GM23338 (cell line): ENCODE results near the gene MBD2. TPM values are rescaled to one million over a fixed set of nuclear protein-coding genes. Genes with fewer than 3 reads are reported as not detected.

Experiments
- ATAC-seq: fragments of 200-7000 bp; cut with Tn5 transposase; 3 replicates; pipeline ENCODE4 v1.9.1; 2020
- DNase-seq: peaks from one replicate; pipeline ENCODE4 v3.0.0-alpha.2; 2015; ENCODE audit warnings: low spot score
- H2AFZ ChIP-seq: fragments of 200-600 bp; sonication (generic); 2 replicates; pipeline ENCODE4 v1.8.0; 2016; ENCODE audit warnings: antibody characterized with exemption, mild to moderate bottlenecking, moderate library complexity
- H3F3A ChIP-seq: fragments of 200-600 bp; sonication (generic); replicated peaks from 2 replicates; pipeline ENCODE4 v1.8.0; 2017; ENCODE audit warnings: antibody characterized with exemption, mixed run types, low read depth
- H3K27ac ChIP-seq: fragments of 200-600 bp; sonication (generic); 2 replicates; pipeline ENCODE4 v1.6.1; 2016; ENCODE audit warnings: low read depth
- H3K27me3 ChIP-seq: fragments of 200-600 bp; sonication (generic); 2 replicates; pipeline ENCODE4 v1.8.0; 2016; ENCODE audit warnings: mild to moderate bottlenecking, mixed run types, moderate library complexity; ENCODE audit not compliant: insufficient read depth
- H3K36me3 ChIP-seq: fragments of 200-600 bp; sonication (generic); 2 replicates; pipeline ENCODE4 v1.8.0; 2016; ENCODE audit warnings: mild to moderate bottlenecking; ENCODE audit not compliant: insufficient read depth
- H3K4me1 ChIP-seq: fragments of 200-600 bp; sonication (generic); 2 replicates; pipeline ENCODE4 v1.8.0; 2016; ENCODE audit warnings: mild to moderate bottlenecking, moderate library complexity; ENCODE audit not compliant: insufficient read depth
- H3K4me2 ChIP-seq: fragments of 200-600 bp; sonication (generic); 2 replicates; pipeline ENCODE4 v1.7.1; 2017; ENCODE audit warnings: mixed run types
- H3K4me3 ChIP-seq: fragments of 200-600 bp; sonication (generic); 2 replicates; pipeline ENCODE4 v1.6.1; 2016; ENCODE audit warnings: mixed run types
- H3K79me2 ChIP-seq: fragments of 200-600 bp; sonication (generic); replicated peaks from 2 replicates; pipeline ENCODE4 v1.8.0; 2017; ENCODE audit warnings: mild to moderate bottlenecking; ENCODE audit not compliant: insufficient read depth
- H3K9me2 ChIP-seq: fragments of 200-600 bp; sonication (generic); 2 replicates; pipeline ENCODE4 v1.8.0; 2017; ENCODE audit not compliant: insufficient read depth
- H4K20me1 ChIP-seq: fragments of 200-600 bp; sonication (generic); replicated peaks from 2 replicates; pipeline ENCODE4 v1.8.0; 2017; ENCODE audit warnings: mild to moderate bottlenecking; ENCODE audit not compliant: insufficient read depth
- H3K27ac Mint-ChIP-seq: 2 replicates; pipeline ENCODE4 v1.8.0; 2020; ENCODE audit warnings: inconsistent platforms, mild to moderate bottlenecking, moderate library complexity, mixed read lengths
- H3K27me3 Mint-ChIP-seq: 3 replicates; pipeline ENCODE4 v1.8.0; 2022; ENCODE audit warnings: low read depth, mild to moderate bottlenecking, moderate library complexity, mixed read lengths, inconsistent platforms; ENCODE audit not compliant: insufficient read depth, poor library complexity
- H3K36me3 Mint-ChIP-seq: 3 replicates; pipeline ENCODE4 v1.8.0; 2021; ENCODE audit warnings: low read depth, mild to moderate bottlenecking, inconsistent platforms, moderate library complexity, mixed read lengths
- H3K4me1 Mint-ChIP-seq: 3 replicates; pipeline ENCODE4 v1.8.0; 2020; ENCODE audit warnings: mild to moderate bottlenecking, inconsistent platforms, mixed read lengths
- H3K4me3 Mint-ChIP-seq: 3 replicates; pipeline ENCODE4 v1.8.0; 2021; ENCODE audit warnings: moderate library complexity, mild to moderate bottlenecking, inconsistent platforms, mixed read lengths
- H3K9me3 Mint-ChIP-seq: 3 replicates; pipeline ENCODE4 v1.8.0; 2020; ENCODE audit warnings: moderate library complexity, mild to moderate bottlenecking, inconsistent platforms, mixed read lengths
- NANOG ChIP-seq: IDR thresholded peaks from 2 replicates; pipeline ENCODE4 v1.6.1; 2016; ENCODE audit warnings: antibody characterized with exemption, borderline replicate concordance
- ZNF114 ChIP-seq: fragments of 250-450 bp; sonication (Bioruptor Pico); IDR thresholded peaks from 2 replicates; pipeline ENCODE4 v1.5.0; 2020; ENCODE audit warnings: mild to moderate bottlenecking, moderate library complexity
- ZNF331 ChIP-seq: fragments of 250-450 bp; sonication (Bioruptor Pico); IDR thresholded peaks from 2 replicates; pipeline ENCODE4 v1.5.0; 2020; ENCODE audit warnings: low read depth, mild to moderate bottlenecking, moderate library complexity
- polyA plus RNA-seq: library from polyadenylated mRNA; unstranded; fragments of >200 nt; fragmentation: Nextera tagmentation; extraction: Ambion mirVana; gene quantifications from 2 replicates; pipeline ENCODE4 v1.2.1, GENCODE V29; 2016
- total RNA-seq: library from RNA; depleted of rRNA; stranded (reverse); fragments of >200 nt; shearing (Covaris generic); gene quantifications from 2 replicates; pipeline ENCODE4 v1.2.3, GENCODE V29; 2014
- TF ChIP-seq, protein P1 (sequence below), 2 experiments: fragments of 200-600 bp in 1 of 2; sonication (generic) in 1 of 2; conservative IDR thresholded peaks; 2 replicates each; pipeline versions ENCODE4 v1.5.1 to v1.6.1; 2016 to 2017; ENCODE audit warnings: antibody characterized with exemption in 2 of 2, low read depth in 2 of 2, mild to moderate bottlenecking in 2 of 2, moderate library complexity in 1 of 2
- TF ChIP-seq, protein P2 (sequence below): IDR thresholded peaks from one replicate; pipeline ENCODE4 v1.6.1; 2018; ENCODE audit warnings: antibody characterized with exemption; ENCODE audit not compliant: unreplicated experiment

MBD2 gene
- total and polyA plus RNA-seq, 2 experiments from 2014 or later, result 11.2 to 39.2 TPM

DNA sequence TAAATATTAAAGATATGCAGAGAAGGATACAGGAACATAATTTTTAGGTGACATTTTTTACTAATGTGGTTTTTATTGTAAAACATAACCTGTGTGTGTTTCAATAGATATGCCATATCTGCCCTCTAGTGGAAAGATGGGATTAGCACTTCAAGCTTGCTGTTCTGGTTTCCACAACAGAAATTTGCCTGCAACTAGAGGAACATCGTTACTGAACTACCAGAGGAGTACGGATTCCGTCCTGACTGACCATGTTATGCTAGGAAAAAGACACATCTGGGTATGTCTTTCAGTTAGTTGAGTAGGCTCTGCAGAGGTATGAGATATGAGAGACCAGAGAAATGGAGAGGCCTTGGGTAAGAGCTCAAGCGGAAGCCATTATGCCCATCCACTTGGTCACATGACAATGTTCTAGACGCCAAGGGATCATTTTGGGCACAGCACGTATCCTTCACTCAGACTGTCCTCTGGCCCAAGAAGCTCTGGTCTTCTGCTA lies 104.9 kb downstream of the MBD2 start (continued):
- TF ChIP-seq, protein P1, sequence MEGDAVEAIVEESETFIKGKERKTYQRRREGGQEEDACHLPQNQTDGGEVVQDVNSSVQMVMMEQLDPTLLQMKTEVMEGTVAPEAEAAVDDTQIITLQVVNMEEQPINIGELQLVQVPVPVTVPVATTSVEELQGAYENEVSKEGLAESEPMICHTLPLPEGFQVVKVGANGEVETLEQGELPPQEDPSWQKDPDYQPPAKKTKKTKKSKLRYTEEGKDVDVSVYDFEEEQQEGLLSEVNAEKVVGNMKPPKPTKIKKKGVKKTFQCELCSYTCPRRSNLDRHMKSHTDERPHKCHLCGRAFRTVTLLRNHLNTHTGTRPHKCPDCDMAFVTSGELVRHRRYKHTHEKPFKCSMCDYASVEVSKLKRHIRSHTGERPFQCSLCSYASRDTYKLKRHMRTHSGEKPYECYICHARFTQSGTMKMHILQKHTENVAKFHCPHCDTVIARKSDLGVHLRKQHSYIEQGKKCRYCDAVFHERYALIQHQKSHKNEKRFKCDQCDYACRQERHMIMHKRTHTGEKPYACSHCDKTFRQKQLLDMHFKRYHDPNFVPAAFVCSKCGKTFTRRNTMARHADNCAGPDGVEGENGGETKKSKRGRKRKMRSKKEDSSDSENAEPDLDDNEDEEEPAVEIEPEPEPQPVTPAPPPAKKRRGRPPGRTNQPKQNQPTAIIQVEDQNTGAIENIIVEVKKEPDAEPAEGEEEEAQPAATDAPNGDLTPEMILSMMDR (conservative IDR thresholded peaks at IDR 0.05; ENCODE audit: low read depth in 2 of 2), result peak; percentile 85 to 98
- TF ChIP-seq ZNF114 (CRISPR knock-in tag), result 0 out of 2 replicates have a peak, but pooled peaks have one; percentile 11

DNA sequence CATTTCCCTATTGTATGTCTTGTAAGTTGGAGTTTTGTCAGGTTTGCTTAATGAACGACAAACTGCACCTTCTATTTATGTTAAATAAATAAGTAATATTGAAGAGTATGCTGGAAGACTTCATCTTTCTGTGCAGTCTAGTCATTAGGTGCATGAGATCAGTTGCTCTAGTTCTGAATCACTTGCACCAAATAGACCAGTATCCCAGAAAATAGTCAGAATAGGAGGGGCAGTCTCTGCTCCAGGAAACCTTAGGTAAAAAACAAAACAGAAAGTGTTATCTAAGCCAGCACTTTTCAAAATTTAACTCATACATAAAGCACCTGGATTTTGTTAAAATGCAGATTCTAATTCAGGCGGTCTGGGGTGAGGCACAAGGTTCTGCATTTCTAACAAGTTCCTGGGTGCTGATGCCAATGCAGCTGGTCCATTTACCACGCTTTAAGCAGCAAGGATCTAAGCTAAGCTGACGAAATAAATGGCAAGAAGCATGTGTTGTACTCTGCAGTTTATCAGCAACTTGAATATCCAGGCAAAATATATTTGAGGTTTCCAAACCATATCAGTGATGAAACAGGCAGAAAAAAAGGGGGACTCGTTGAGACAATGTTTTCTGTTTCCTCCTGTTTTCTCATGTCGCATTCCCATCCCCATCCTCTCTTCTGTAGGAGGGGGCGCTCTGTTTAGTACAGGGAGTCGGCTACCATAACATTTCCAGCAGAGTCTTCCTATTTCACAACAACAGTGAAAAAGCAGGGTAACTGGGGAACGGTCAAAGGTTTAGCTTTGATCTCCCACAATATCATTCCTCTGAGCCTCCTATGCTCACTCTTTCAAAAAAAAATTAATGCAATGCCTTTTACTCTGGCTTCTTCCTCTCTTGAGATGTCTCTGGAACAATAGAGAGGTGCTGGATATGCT lies 106.4 kb downstream of the MBD2 start:
- no peak overlapping the region for H3K27ac ChIP-seq
- peaks cover 23% of the 10 kb centered on the region for H3K4me1 Mint-ChIP-seq
- H3K36me3 ChIP-seq, result no peaks in the 10 kb centered on the region
- TF ChIP-seq, protein P1 (conservative IDR thresholded peaks at IDR 0.05; ENCODE audit: low read depth in 2 of 2), result peak; percentile 32 to 49
- TF ChIP-seq NANOG (no peak), ZNF331 (CRISPR knock-in tag) (no peak)
- TF ChIP-seq, protein P2, sequence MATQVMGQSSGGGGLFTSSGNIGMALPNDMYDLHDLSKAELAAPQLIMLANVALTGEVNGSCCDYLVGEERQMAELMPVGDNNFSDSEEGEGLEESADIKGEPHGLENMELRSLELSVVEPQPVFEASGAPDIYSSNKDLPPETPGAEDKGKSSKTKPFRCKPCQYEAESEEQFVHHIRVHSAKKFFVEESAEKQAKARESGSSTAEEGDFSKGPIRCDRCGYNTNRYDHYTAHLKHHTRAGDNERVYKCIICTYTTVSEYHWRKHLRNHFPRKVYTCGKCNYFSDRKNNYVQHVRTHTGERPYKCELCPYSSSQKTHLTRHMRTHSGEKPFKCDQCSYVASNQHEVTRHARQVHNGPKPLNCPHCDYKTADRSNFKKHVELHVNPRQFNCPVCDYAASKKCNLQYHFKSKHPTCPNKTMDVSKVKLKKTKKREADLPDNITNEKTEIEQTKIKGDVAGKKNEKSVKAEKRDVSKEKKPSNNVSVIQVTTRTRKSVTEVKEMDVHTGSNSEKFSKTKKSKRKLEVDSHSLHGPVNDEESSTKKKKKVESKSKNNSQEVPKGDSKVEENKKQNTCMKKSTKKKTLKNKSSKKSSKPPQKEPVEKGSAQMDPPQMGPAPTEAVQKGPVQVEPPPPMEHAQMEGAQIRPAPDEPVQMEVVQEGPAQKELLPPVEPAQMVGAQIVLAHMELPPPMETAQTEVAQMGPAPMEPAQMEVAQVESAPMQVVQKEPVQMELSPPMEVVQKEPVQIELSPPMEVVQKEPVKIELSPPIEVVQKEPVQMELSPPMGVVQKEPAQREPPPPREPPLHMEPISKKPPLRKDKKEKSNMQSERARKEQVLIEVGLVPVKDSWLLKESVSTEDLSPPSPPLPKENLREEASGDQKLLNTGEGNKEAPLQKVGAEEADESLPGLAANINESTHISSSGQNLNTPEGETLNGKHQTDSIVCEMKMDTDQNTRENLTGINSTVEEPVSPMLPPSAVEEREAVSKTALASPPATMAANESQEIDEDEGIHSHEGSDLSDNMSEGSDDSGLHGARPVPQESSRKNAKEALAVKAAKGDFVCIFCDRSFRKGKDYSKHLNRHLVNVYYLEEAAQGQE, result no peak
- ATAC-seq, result peak; percentile 70
- DNase-seq, result peak; percentile 48
- H3F3A ChIP-seq, result no peaks in the 10 kb centered on the region
- no peaks in the 10 kb centered on the region for H3K9me2 ChIP-seq
- H4K20me1 ChIP-seq, result no peaks in the 10 kb centered on the region
- H3K4me3 ChIP-seq, result no peak overlapping the region
- H2AFZ ChIP-seq, result peak overlapping the region; percentile 88; the same call in 1 of the 2 replicates
- H3K27me3 ChIP-seq, result no peaks in the 10 kb centered on the region
- no peaks in the 10 kb centered on the region for H3K36me3 Mint-ChIP-seq
- H3K79me2 ChIP-seq, result no peaks in the 10 kb centered on the region
- H3K27me3 Mint-ChIP-seq, result no peaks in the 10 kb centered on the region
- no peak overlapping the region for H3K4me3 Mint-ChIP-seq
- H3K9me3 Mint-ChIP-seq, result no peaks in the 10 kb centered on the region
- H3K27ac Mint-ChIP-seq, result no peak overlapping the region
- H3K4me1 ChIP-seq, result peaks cover 17% of the 10 kb centered on the region
- peak overlapping the region; percentile 30; the same call in 1 of the 2 replicates for H3K4me2 ChIP-seq
